Activated CD4-positive, alpha-beta T cell treated with anti-CD3 and anti-CD28 coated beads, Interleukin-2, amount 10 ng/mL, durations not matched to agents 7 days and 5 days (primary cell): ENCODE results near the gene COL4A6. TPM values are rescaled to one million over a fixed set of nuclear protein-coding genes. Genes with fewer than 3 reads are reported as not detected.

ENCODE experiments used
- CTCF ChIA-PET: fragments of 350-600 bp; sonication (Branson Sonifier 250); formaldehyde crosslinking; loops from one replicate; lab custom pipeline; 2021; ENCODE audit warnings: antibody characterized with exemption; lab: Charles Lee
- POLR2A ChIA-PET: fragments of 350-600 bp; sonication (Branson Sonifier 250); formaldehyde crosslinking; loops from one replicate; lab custom pipeline; 2021; ENCODE audit warnings: antibody characterized with exemption; lab: Charles Lee
- DNase-seq: peaks from one replicate; pipeline ENCODE4 v3.0.0-alpha.2; 2020
- H3K27ac Mint-ChIP-seq: one replicate; pipeline ENCODE4 v1.8.0; 2021; ENCODE audit warnings: mild to moderate bottlenecking, moderate library complexity, mixed read lengths
- H3K27me3 Mint-ChIP-seq: one replicate; pipeline ENCODE4 v1.8.0; 2021; ENCODE audit warnings: mixed read lengths
- H3K36me3 Mint-ChIP-seq: one replicate; pipeline ENCODE4 v1.8.0; 2021; ENCODE audit warnings: low read depth, mixed read lengths
- H3K4me1 Mint-ChIP-seq: one replicate; pipeline ENCODE4 v1.8.0; 2021; ENCODE audit warnings: mixed read lengths
- H3K4me3 Mint-ChIP-seq: one replicate; pipeline ENCODE4 v1.8.0; 2021; ENCODE audit warnings: mild to moderate bottlenecking, moderate library complexity, mixed read lengths
- H3K9me3 Mint-ChIP-seq: one replicate; pipeline ENCODE4 v1.8.0; 2021; ENCODE audit warnings: mixed read lengths
- total RNA-seq, 2 experiments: library from RNA; stranded (reverse); gene quantifications; one replicate each; pipeline ENCODE4 v1.2.3, GENCODE V29; 2021

Gene COL4A6
- total RNA-seq, 2 experiments from 2014 or later: not detected

DNA sequence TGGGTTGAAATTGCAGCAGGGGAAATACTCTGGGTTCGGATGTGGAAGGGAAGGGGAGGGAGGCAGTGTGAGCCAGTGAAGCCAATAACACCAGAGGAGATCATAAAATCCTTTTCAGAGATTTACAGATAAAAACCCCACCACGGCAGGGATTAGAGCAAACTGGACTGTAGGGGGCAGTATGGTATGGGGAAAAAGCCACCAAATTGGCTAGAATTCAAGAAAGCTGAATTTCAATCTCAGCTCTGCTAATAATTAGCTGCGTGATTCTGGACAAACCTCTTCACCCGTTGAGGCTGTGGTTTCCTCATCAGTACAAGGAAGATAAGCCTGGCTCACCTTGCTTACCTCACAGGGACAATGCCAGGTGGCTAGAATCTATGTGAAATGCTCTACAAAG, 238.5 kb downstream of the COL4A6 start:
- peak; percentile 7 for DNase-seq
- no peaks in the 10 kb centered on the region for H3K9me3 Mint-ChIP-seq
- no peak overlapping the region for H3K27ac Mint-ChIP-seq
- ChIA-PET POLR2A (no interaction called here), CTCF (interaction anchor here (1.3 kb wide), 1 partner anchor 9 kb away, joined by 3 read pairs; no protein-coding TSS in a partner anchor)
- no peak overlapping the region for H3K4me3 Mint-ChIP-seq
- H3K36me3 Mint-ChIP-seq: no peaks in the 10 kb centered on the region
- peaks cover 5% of the 10 kb centered on the region for H3K27me3 Mint-ChIP-seq
- no peaks in the 10 kb centered on the region for H3K4me1 Mint-ChIP-seq

- no peak overlapping the region for H3K27ac Mint-ChIP-seq
- ChIA-PET POLR2A (no interaction called here), CTCF (interaction anchor here (1.3 kb wide), 1 partner anchor 9 kb away, joined by 3 read pairs; no protein-coding TSS in a partner anchor)
- H3K36me3 Mint-ChIP-seq: no peaks in the 10 kb centered on the region
- no peaks in the 10 kb centered on the region for H3K4me1 Mint-ChIP-seq
- peaks cover 5% of the 10 kb centered on the region for H3K27me3 Mint-ChIP-seq
- no peaks in the 10 kb centered on the region for H3K9me3 Mint-ChIP-seq
- DNase-seq: no peak
- H3K4me3 Mint-ChIP-seq: no peak overlapping the region
Measured at GRCh38 chrX:108199041-108199440, 239.2 kb downstream of the COL4A6 start.

DNA sequence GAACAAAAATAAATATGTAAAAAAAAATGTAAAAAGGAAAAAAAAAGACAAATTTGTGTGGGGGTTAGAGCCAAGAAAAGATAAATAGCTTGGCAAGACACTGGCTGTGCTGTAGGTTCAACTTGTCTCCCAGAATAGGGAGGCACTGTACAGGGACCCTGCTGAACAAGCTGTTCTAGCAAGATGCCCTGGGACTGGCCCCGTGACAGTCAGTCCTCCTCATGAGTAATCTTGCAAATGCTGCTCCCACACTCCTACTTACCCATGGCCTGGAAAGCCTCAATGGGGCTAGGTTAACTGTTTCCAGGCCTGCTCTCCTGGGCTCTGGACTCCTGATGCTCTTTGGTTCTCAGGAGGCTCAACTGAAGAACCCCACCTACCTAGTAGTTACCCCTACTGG, 239.8 kb downstream of the COL4A6 start:
- DNase-seq: no peak
- Mint-ChIP-seq H3K27ac (no peak overlapping the region), H3K4me3 (no peak overlapping the region), H3K9me3 (no peaks in the 10 kb centered on the region), H3K4me1 (no peaks in the 10 kb centered on the region), H3K27me3 (peaks cover 5% of the 10 kb centered on the region), H3K36me3 (no peaks in the 10 kb centered on the region)
- POLR2A ChIA-PET: no interaction called here
- CTCF ChIA-PET: no interaction called here

GRCh38 chrX:108186811-108187210, 251.4 kb downstream of the COL4A6 start:
- no peak overlapping the region for H3K4me3 Mint-ChIP-seq
- no peaks in the 10 kb centered on the region for H3K4me1 Mint-ChIP-seq
- no peak overlapping the region for H3K27ac Mint-ChIP-seq
- peaks cover 7% of the 10 kb centered on the region for H3K27me3 Mint-ChIP-seq
- DNase-seq: no peak
- ChIA-PET CTCF (interaction anchor here (0.5 kb wide), 1 partner anchor 172 kb away, joined by 3 read pairs; no protein-coding TSS in a partner anchor), POLR2A (no interaction called here)
- H3K36me3 Mint-ChIP-seq: no peaks in the 10 kb centered on the region
- H3K9me3 Mint-ChIP-seq: no peaks in the 10 kb centered on the region

- H3K4me1 Mint-ChIP-seq: no peaks in the 10 kb centered on the region
Measured at GRCh38 chrX:108178143-108178498, 260.1 kb downstream of the COL4A6 start.

GRCh38 chrX:108177351-108178142, 260.7 kb downstream of the COL4A6 start:
- Mint-ChIP-seq H3K27ac (no peak overlapping the region), H3K9me3 (no peaks in the 10 kb centered on the region), H3K27me3 (no peaks in the 10 kb centered on the region), H3K4me3 (no peak overlapping the region), H3K4me1 (no peaks in the 10 kb centered on the region), H3K36me3 (no peaks in the 10 kb centered on the region)
- CTCF ChIA-PET: no interaction called here
- no peak for DNase-seq
- POLR2A ChIA-PET: no interaction called here

More at GRCh38 chrX:108178143-108178498, 260.1 kb downstream of the COL4A6 start:
- Mint-ChIP-seq H3K27ac (no peak overlapping the region), H3K9me3 (no peaks in the 10 kb centered on the region), H3K36me3 (no peaks in the 10 kb centered on the region), H3K27me3 (no peaks in the 10 kb centered on the region), H3K4me3 (no peak overlapping the region)
- CTCF ChIA-PET: no interaction called here
- POLR2A ChIA-PET: no interaction called here
- no peak for DNase-seq

DNA sequence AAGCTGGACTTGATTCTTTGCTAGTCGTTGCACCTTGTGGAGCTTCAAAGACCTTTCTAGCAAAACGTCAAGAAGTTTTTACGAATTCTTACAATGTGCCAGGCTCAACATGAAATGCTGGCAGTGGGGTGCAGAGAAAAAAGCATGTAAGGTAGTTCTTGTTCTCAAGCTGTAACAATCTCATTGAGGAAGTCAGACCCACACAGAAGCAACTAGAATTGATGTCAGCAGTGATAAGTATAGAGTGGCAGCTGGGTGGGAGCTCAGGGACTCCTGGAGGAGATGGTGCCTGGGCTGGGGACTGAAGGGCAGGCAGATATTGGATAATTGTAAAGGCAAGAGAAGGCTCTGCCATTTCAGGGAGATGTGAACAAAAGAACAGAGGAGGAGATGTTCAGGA, 264.3 kb downstream of the COL4A6 start:
- Mint-ChIP-seq H3K27me3 (no peaks in the 10 kb centered on the region), H3K4me1 (no peaks in the 10 kb centered on the region), H3K9me3 (no peaks in the 10 kb centered on the region), H3K27ac (no peak overlapping the region), H3K4me3 (no peak overlapping the region), H3K36me3 (no peaks in the 10 kb centered on the region)
- CTCF ChIA-PET: interaction anchor here (1.2 kb wide), 1 partner anchor 9 kb away, joined by 3 read pairs; no protein-coding TSS in a partner anchor
- no peak for DNase-seq
- POLR2A ChIA-PET: no interaction called here

DNA sequence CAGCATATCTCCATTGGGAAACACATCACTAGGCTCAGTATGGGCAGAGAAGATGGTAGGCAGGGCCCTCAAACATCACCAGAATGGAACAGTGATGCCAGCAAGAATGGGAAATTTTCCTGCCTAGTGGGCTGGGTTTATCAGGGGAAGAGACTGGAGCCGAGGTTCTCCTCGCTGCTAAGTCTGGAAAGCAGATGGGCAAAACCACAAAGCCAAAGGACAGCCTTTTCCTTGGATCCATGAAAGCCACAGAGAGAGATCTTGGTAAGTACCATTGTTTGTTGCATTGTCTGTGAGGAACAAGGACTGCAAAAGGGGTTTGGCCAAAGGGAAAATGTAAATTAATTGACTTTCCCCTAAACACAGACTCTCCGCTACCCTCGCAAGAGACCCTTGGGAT, 266.6 kb downstream of the COL4A6 start:
- no peaks in the 10 kb centered on the region for H3K4me1 Mint-ChIP-seq
- no peaks in the 10 kb centered on the region for H3K36me3 Mint-ChIP-seq
- H3K27me3 Mint-ChIP-seq: no peaks in the 10 kb centered on the region
- ChIA-PET POLR2A (no interaction called here), CTCF (no interaction called here)
- no peaks in the 10 kb centered on the region for H3K9me3 Mint-ChIP-seq
- DNase-seq: no peak
- H3K27ac Mint-ChIP-seq: no peak overlapping the region
- H3K4me3 Mint-ChIP-seq: no peak overlapping the region

DNA sequence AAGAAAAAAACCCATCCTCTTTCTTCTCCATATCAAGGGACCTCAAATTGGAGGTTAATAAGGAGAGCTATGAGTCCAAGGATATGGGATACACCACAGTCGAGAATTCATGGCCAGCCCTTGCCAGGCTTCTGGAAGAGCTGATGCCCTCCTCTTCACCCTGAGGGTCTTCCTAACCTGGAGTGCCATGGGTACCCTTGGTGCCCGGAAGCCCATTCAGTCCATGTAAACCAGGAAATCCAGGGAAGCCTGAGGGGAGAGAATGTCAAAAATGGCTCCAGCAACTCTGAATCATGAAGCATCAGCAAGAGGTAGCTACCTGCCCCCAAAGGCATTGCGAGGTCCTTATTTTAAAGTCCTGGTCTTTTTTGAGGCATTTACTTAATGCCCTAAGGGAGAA, 268.5 kb downstream of the COL4A6 start:
- Mint-ChIP-seq H3K9me3 (no peaks in the 10 kb centered on the region), H3K27me3 (no peaks in the 10 kb centered on the region), H3K4me1 (no peaks in the 10 kb centered on the region), H3K36me3 (no peaks in the 10 kb centered on the region), H3K27ac (no peak overlapping the region), H3K4me3 (no peak overlapping the region)
- CTCF ChIA-PET: no interaction called here
- POLR2A ChIA-PET: no interaction called here
- no peak for DNase-seq

GRCh38 chrX:108168961-108169740, 269.1 kb downstream of the COL4A6 start:
- Mint-ChIP-seq H3K4me1 (no peaks in the 10 kb centered on the region), H3K9me3 (no peaks in the 10 kb centered on the region), H3K4me3 (no peak overlapping the region), H3K36me3 (no peaks in the 10 kb centered on the region), H3K27me3 (no peaks in the 10 kb centered on the region), H3K27ac (no peak overlapping the region)
- POLR2A ChIA-PET: no interaction called here
- CTCF ChIA-PET: no interaction called here
- no peak for DNase-seq

- no peaks in the 10 kb centered on the region for H3K36me3 Mint-ChIP-seq
- no peaks in the 10 kb centered on the region for H3K9me3 Mint-ChIP-seq
- ChIA-PET CTCF (no interaction called here), POLR2A (no interaction called here)
- no peak overlapping the region for H3K4me3 Mint-ChIP-seq
- H3K27me3 Mint-ChIP-seq: no peaks in the 10 kb centered on the region
- no peak for DNase-seq
- no peak overlapping the region for H3K27ac Mint-ChIP-seq
- H3K4me1 Mint-ChIP-seq: no peaks in the 10 kb centered on the region
Measured at GRCh38 chrX:108167211-108167872, 270.9 kb downstream of the COL4A6 start.

- no peak overlapping the region for H3K27ac Mint-ChIP-seq
- no peaks in the 10 kb centered on the region for H3K27me3 Mint-ChIP-seq
- no peak overlapping the region for H3K4me3 Mint-ChIP-seq
- ChIA-PET POLR2A (no interaction called here), CTCF (no interaction called here)
- H3K9me3 Mint-ChIP-seq: no peaks in the 10 kb centered on the region
- no peak for DNase-seq
- no peaks in the 10 kb centered on the region for H3K4me1 Mint-ChIP-seq
- no peaks in the 10 kb centered on the region for H3K36me3 Mint-ChIP-seq
Measured at GRCh38 chrX:108165383-108166111, 272.7 kb downstream of the COL4A6 start.
